Thymus (tissue), 11 donors: ENCODE measurements around the gene ZBTB20. TPM values are rescaled to one million over a fixed set of nuclear protein-coding genes. Genes with fewer than 3 reads are reported as not detected.
A peak's percentile ranks its signal among the peaks of the same experiment; 100 is the strongest.

Source experiments
- DNase-seq, 9 donors: peaks; one replicate each; pipeline ENCODE4 v3.0.0-alpha.2; 2013; ENCODE audit warnings: low spot score in 9 of 9, low read depth in 6 of 9, missing footprints in 1 of 9
- H3K27ac ChIP-seq, 2 donors: one replicate each; pipeline ENCODE4 v1.5.1; 2013; ENCODE audit warnings: control low read depth in 1 of 2, low read depth in 1 of 2, low read length in 1 of 2, mild to moderate bottlenecking in 1 of 2, moderate library complexity in 1 of 2
- H3K27me3 ChIP-seq, 2 donors: one replicate each; pipeline ENCODE4 v1.5.1; 2013; ENCODE audit warnings: low read length in 1 of 2; ENCODE audit not compliant: control insufficient read depth in 2 of 2, insufficient read depth in 1 of 2
- H3K36me3 ChIP-seq, 2 donors: one replicate each; pipeline ENCODE4 v1.5.1; 2013; ENCODE audit warnings: low read length in 1 of 2, mild to moderate bottlenecking in 1 of 2, moderate library complexity in 1 of 2; ENCODE audit not compliant: control insufficient read depth in 2 of 2, insufficient read depth in 2 of 2
- H3K4me1 ChIP-seq, 2 donors: one replicate each; pipeline ENCODE4 v1.5.1; 2013; ENCODE audit warnings: low read length in 2 of 2; ENCODE audit not compliant: control insufficient read depth in 2 of 2, insufficient read depth in 2 of 2
- H3K4me3 ChIP-seq, 2 donors: one replicate each; pipeline ENCODE4 v1.5.1; 2013; ENCODE audit warnings: low read length in 2 of 2, control low read depth in 1 of 2, mild to moderate bottlenecking in 1 of 2
- H3K9me3 ChIP-seq, 2 donors: one replicate each; pipeline ENCODE4 v1.5.1; 2013; ENCODE audit warnings: low read length in 1 of 2, mild to moderate bottlenecking in 1 of 2; ENCODE audit not compliant: control insufficient read depth in 2 of 2, insufficient read depth in 1 of 2
- WGBS: extraction: QIAGEN DNeasy Blood & Tissue Kit; methylation state at CpG from one replicate; pipeline ENCODE4 v1.1.7; 2013; 5-methylcytosine and 5-hydroxymethylcytosine counted together
- polyA plus RNA-seq: library from polyadenylated mRNA; stranded (reverse); fragments of 200-250 nt; gene quantifications from one replicate; pipeline ENCODE4 v1.2.3, GENCODE V29; 2013
- total RNA-seq: library from RNA; stranded (reverse); fragments of 120-200 nt; gene quantifications from one replicate; pipeline ENCODE4 v1.2.4, GENCODE V29; 2013
- donor health status: healthy.

The ZBTB20 gene
- total and polyA plus RNA-seq, 2 donors = 1.2 to 8.9 TPM

DNA sequence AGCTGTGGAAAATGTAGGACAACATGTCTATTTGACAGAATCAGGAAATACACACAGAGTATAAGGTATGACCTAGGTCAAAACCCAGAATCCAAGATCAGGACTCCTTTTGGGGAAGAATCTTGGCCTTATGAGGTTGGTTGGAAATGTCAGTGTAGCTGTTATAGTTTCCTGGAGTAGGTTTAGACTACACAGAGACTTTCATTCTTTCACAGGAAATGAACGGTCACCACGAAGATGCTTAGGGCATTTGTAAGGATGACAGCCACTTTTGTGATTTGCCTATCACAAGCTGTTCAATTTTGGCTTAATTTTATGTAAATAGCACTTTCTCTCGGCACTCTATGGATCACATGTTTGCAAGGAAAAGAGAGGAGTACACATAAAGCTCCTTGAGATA, 18.6 kb upstream of the ZBTB20 start:
- H3K4me3 ChIP-seq = no peak overlapping the region
- H3K27me3 ChIP-seq = no peaks in the 10 kb centered on the region
- H3K36me3 ChIP-seq = no peaks in the 10 kb centered on the region
- DNase-seq = peak in 1 of 9 donors; percentile 27
- no peaks in the 10 kb centered on the region for H3K9me3 ChIP-seq
- H3K27ac ChIP-seq = no peak overlapping the region
- WGBS = 65% methylated on average over 3 of the region's 3 CpGs
- H3K4me1 ChIP-seq = peaks cover 5 to 11% of the 10 kb centered on the region in 2 donors

DNA sequence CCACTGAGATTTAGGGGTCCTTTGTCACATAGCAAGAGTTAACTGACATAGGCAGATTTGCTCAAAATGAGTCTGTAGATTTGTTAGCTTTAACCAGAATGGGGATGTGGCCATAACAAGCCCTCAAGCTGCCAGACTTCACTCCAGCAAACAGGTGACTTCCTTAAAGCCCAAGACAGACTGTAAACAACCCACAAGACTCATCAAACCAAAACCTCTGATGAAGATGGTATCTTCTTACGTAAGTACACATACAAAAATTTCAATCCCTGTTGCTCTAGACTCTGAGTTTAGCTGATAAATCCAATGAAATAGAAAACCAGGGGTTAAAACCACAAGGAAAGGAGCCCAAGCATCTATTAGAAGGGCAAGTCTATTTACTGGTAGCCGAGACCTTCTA, 18.2 kb upstream of the ZBTB20 start:
- peaks cover 5 to 11% of the 10 kb centered on the region in 2 donors for H3K4me1 ChIP-seq
- no peaks in the 10 kb centered on the region for H3K9me3 ChIP-seq
- no peaks in the 10 kb centered on the region for H3K27me3 ChIP-seq
- no peak overlapping the region for H3K27ac ChIP-seq
- DNase-seq = peak in 4 of 9 donors; percentile 10 to 61 (median 18)
- no peaks in the 10 kb centered on the region for H3K36me3 ChIP-seq
- 72% methylated on average over 2 of the region's 2 CpGs for WGBS
- H3K4me3 ChIP-seq = no peak overlapping the region

DNA sequence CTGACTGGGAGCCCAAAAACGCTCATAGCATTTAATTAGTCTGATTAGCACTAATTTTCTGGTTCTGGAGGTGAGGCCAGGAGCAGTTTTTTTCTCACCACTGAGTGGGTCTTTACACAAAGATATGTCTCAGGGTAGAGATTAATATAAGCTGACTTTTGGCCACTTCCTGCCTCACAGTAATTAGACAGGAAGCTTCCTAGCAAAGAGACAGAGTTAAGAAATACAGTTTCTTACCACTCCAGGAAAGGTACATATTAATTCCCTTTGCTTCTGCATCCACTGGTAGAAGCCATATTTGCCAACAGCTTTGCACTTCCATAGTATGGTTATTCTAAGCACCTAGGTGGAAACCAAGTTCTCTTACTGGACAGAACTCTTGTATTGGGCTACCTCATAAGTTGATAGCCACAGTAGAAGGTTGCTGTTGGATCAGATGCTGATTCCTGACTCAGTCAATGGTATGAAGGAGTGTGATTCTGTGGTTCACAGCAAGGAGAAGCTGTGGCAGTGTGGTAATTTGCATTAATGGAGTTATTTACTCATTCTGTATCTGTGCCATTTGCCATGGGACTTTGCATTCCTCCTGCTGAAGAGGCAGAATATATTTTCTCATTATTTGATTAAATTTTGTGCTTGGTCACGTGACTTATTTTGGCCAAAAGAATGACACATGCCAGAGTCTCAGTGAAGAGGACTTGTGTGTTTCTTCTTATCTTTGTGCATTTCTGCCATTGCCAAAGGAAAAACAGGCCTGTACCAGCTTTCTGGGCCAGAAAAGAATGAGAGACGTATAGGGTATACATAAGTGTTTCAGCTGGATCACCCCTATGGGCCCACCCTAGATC, 17.5 kb upstream of the ZBTB20 start:
- Histone ChIP-seq H3K36me3 (no peaks in the 10 kb centered on the region), H3K4me3 (no peak overlapping the region), H3K27ac (no peak overlapping the region), H3K27me3 (no peaks in the 10 kb centered on the region), H3K4me1 (peaks cover 5 to 11% of the 10 kb centered on the region in 2 donors), H3K9me3 (no peaks in the 10 kb centered on the region)
- 98% methylated on average over 3 of the region's 3 CpGs for WGBS
- no peak for DNase-seq

DNA sequence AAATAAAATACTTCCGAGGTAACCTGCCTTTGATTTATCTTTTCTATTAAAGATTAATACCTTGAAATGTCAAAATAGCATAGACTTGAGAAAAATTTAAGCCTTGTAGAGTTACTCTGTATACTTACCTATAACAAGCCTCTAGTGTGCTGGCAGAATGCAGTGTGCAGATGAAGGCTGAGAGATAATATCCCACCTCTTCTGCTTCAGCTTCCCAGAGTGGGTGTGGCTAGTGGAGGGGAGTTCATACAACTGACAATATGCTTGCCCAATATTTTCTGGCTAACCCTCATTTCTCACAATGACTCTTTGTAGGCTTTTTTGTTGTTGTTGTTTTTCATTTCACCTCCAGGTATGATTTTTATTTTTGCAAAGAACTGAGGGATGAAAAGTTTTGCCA, 15.7 kb upstream of the ZBTB20 start:
- H3K9me3 ChIP-seq = peaks cover 0 to 5% of the 10 kb centered on the region in 2 donors
- no peak overlapping the region for H3K4me3 ChIP-seq
- no peaks in the 10 kb centered on the region for H3K27me3 ChIP-seq
- no peak overlapping the region for H3K27ac ChIP-seq
- 93% methylated on average over 1 of the region's 1 CpG for WGBS
- H3K4me1 ChIP-seq = peaks cover 5 to 11% of the 10 kb centered on the region in 2 donors
- no peaks in the 10 kb centered on the region for H3K36me3 ChIP-seq
- no peak for DNase-seq

DNA sequence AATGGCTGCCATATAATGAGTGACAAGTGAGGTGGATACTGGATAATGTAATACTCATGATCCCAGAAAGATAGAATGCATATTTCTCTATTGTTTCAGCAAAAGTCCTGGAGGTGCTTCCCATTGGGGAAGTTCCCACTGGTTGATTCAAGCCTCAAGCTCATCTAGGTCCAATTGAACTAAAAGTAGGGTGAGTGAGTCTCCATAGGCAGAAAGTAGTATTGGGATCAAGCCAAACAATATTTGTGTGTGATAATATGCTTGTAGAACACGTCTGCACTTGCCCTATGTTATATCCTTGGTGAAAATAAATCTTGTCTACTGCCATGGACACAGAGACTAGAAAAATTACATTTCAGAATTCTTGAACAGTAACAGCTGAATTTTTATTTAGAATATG, 14.8 kb upstream of the ZBTB20 start:
- H3K27ac ChIP-seq = no peak overlapping the region
- no peak overlapping the region for H3K4me3 ChIP-seq
- peaks cover 0 to 5% of the 10 kb centered on the region in 2 donors for H3K9me3 ChIP-seq
- H3K36me3 ChIP-seq = no peaks in the 10 kb centered on the region
- no peak for DNase-seq
- WGBS = 90% methylated on average over 1 of the region's 1 CpG
- no peaks in the 10 kb centered on the region for H3K27me3 ChIP-seq
- H3K4me1 ChIP-seq = peaks cover 5 to 11% of the 10 kb centered on the region in 2 donors

DNA sequence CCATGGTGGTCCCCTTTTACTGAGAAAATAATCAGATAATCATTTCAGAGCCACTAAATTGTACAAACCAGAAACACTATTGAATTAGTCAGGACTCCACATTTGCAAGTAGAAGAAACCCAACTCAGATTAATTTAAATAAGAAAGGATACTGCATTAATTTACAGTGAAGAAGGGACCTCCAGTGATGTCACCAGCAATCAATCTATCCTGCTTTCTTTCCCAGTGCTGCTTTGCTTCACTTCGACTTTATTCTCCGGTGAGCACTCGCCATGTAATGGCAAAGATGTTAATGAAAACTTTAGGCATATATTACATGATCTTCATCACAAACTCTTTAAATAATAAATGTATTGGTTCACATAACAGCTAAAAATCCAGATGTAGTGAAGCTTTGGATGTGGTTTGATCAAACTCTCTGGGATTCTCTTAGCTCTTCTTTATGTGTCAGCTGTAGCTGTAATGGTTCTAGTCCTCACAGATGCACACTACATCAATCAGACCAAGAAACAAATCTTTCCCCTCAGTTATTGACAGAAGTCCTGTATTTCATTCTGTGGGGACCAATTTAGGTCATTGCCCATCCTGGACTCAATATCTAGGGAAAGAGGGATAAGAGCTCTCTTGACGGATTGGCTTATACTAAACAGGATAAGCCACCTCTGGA, 14.2 kb upstream of the ZBTB20 start:
- Histone ChIP-seq H3K36me3 (no peaks in the 10 kb centered on the region), H3K27me3 (no peaks in the 10 kb centered on the region), H3K9me3 (peaks cover 0 to 5% of the 10 kb centered on the region in 2 donors), H3K27ac (no peak overlapping the region), H3K4me1 (peaks cover 5 to 11% of the 10 kb centered on the region in 2 donors), H3K4me3 (no peak overlapping the region)
- WGBS = 99% methylated on average over 4 of the region's 4 CpGs
- DNase-seq = no peak

DNA sequence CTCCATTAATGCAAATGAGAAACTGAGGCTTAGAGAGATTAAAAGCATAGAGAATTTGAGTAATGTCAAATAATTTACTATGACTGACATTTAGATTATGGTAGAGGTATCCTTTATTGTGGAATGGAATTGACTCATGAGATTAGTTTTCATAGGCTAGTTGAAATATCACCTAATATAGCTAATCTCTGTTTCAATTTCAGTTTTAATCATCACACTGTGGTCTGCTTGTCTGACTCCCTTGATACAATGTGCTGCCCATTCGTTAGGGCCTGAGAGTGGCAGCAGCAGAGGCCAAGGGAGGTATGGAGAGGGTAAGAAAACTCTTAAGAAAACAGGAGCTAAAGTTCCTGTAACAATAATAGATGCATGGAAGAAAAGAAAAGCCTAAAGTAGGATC, 13.2 kb upstream of the ZBTB20 start:
- peaks cover 0 to 5% of the 10 kb centered on the region in 2 donors for H3K9me3 ChIP-seq
- H3K4me3 ChIP-seq = no peak overlapping the region
- DNase-seq = no peak
- 89% methylated on average over 1 of the region's 1 CpG for WGBS
- no peaks in the 10 kb centered on the region for H3K36me3 ChIP-seq
- no peaks in the 10 kb centered on the region for H3K27me3 ChIP-seq
- peaks cover 5 to 8% of the 10 kb centered on the region in 2 donors for H3K4me1 ChIP-seq
- no peak overlapping the region for H3K27ac ChIP-seq

DNA sequence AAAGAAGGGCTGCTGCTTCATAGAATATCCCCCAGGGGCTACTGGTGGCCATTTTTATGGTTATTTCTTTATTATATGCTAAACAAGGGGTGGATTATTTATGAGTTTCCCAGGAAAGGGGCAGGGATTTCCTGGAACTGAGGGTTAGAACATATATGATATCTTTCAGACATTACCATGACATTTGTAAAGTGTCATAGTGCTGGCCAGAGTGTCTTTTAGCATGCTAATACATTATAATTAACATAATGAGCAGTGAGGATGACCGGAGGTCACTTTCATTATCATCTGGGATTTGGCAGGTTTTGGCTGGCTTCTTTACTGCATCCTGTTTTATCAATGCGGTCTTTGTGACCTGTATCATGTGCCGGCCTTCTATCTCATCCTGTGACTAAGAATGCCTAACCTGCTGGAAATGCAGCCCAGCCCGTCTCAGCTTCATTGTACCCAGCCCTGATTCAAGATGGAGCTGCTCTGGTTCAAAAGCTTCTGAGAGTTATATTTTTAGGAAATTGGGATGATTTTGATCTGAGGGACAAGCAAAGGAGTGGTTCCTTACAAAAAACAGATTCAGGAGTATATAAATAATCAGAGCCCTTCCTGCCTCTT, 9.1 kb upstream of the ZBTB20 start:
- no peak overlapping the region for H3K27ac ChIP-seq
- no peak for DNase-seq
- WGBS = 97% methylated on average over 4 of the region's 4 CpGs
- no peak overlapping the region for H3K4me3 ChIP-seq
- peaks cover 0 to 5% of the 10 kb centered on the region in 2 donors for H3K9me3 ChIP-seq
- no peaks in the 10 kb centered on the region for H3K4me1 ChIP-seq
- no peaks in the 10 kb centered on the region for H3K27me3 ChIP-seq
- no peaks in the 10 kb centered on the region for H3K36me3 ChIP-seq

DNA sequence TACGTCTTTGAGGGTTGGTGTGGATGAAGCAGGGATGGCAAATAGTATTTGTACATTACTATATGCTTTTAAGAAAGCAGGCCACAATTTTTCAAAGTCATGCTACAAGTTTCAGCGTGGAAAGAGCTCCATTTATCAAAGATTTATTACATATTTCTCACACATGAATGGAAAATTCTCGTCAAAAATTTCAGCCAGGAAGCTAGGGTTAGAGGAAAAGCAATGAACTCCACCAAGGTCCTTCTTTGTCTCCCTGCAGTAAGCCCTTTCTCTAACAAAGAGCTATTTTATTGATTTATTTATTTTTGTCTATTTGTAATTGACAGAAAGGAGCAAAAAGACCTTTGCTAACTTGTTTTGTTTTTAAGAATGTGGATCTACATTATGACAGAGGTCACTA, 7.5 kb upstream of the ZBTB20 start:
- H3K27ac ChIP-seq = no peak overlapping the region
- H3K9me3 ChIP-seq = peaks cover 0 to 5% of the 10 kb centered on the region in 2 donors
- H3K4me1 ChIP-seq = no peaks in the 10 kb centered on the region
- 92% methylated on average over 3 of the region's 3 CpGs for WGBS
- no peak overlapping the region for H3K4me3 ChIP-seq
- no peaks in the 10 kb centered on the region for H3K36me3 ChIP-seq
- DNase-seq = no peak
- H3K27me3 ChIP-seq = no peaks in the 10 kb centered on the region
